ENCODE results near the gene INCENP.
A peak's percentile ranks its signal among the peaks of the same experiment; 100 is the strongest.
"Not testable (repeated sequence)": the region's sequence is repeated elsewhere in the genome, so short reads cannot be mapped to it uniquely, and the experiment has no call there.

The INCENP gene

GRCh38 chr11:62081378-62082291, 42.2 kb upstream of the INCENP start (continued):
- TF ChIP-seq ZNF558 (tag by site-specific recombination; IDR thresholded peaks at IDR 0.05) = no peak
- no peak for TF ChIP-seq ZNF692 (tag by site-specific recombination; IDR thresholded peaks at IDR 0.05)
- TF ChIP-seq HOXA7 (CRISPR knock-in tag; IDR thresholded peaks at IDR 0.05; ENCODE audit: borderline replicate concordance) = no peak
- no peak for TF ChIP-seq ZNF623 (tag by site-specific recombination; IDR thresholded peaks at IDR 0.05)
- no peak for TF ChIP-seq HIC1 (tag by site-specific recombination; IDR thresholded peaks at IDR 0.05)
- no peak for TF ChIP-seq ZNF791 (tag by site-specific recombination; IDR thresholded peaks at IDR 0.05)
- peak; percentile 55 for TF ChIP-seq ZNF10 (tag by site-specific recombination; IDR thresholded peaks at IDR 0.05)

GRCh38 chr11:62082292-62082657, 41.5 kb upstream of the INCENP start:
- CTCF ChIA-PET = interaction anchor here (0.5 to 11.2 kb wide), 60 partner anchors 9 to 383 kb away, joined by 3 to 258 read pairs (median 6); partner anchors contain the start of genes BEST1, FADS1, FADS3 and FEN1
- POLR2A ChIA-PET = interaction anchor here (0.6 to 1.8 kb wide), 7 partner anchors 115 to 799 kb away, joined by 3 to 8 read pairs (median 4); partner anchors contain the start of gene FTH1
- Histone ChIP-seq H3K4me1 (ENCODE audit: control insufficient read depth, insufficient read depth, low read length) (no peaks in the 10 kb centered on the region), H3K4me3 (ENCODE audit: low read depth, low read length) (no peak overlapping the region), H3K36me3 (ENCODE audit: control insufficient read depth in 2 of 2, insufficient read depth in 1 of 2, low read length in 2 of 2) (no peaks in the 10 kb centered on the region), H3K9me3 (ENCODE audit: control insufficient read depth, insufficient read depth, low read depth, low read length) (no peaks in the 10 kb centered on the region), H3K27ac (ENCODE audit: extremely low read depth, low read depth, low read length) (no peak overlapping the region)
- TF ChIP-seq PRDM2 (tag by site-specific recombination; IDR thresholded peaks at IDR 0.05; ENCODE audit: borderline replicate concordance) = no peak
- TF ChIP-seq ZNF501 (tag by site-specific recombination; IDR thresholded peaks at IDR 0.05) = 0 out of 2 replicates have a peak, but pooled peaks have one; percentile 6

GRCh38 chr11:62084801-62085200, 39.0 kb upstream of the INCENP start:
- H3K36me3 ChIP-seq (ENCODE audit: control insufficient read depth in 2 of 2, insufficient read depth in 1 of 2, low read length in 2 of 2); H3K9me3 ChIP-seq (ENCODE audit: control insufficient read depth, insufficient read depth, low read depth, low read length); H3K4me1 ChIP-seq (ENCODE audit: control insufficient read depth, insufficient read depth, low read length); POLR2A ChIA-PET; H3K4me3 ChIP-seq (ENCODE audit: low read depth, low read length); H3K27ac ChIP-seq (ENCODE audit: extremely low read depth, low read depth, low read length): not testable (repeated sequence)
- CTCF ChIA-PET = interaction anchor here (0.6 to 11.2 kb wide), 6 partner anchors 23 to 218 kb away, joined by 3 to 258 read pairs (median 8); no protein-coding TSS in a partner anchor
- TF ChIP-seq ZNF394 (tag by site-specific recombination; IDR thresholded peaks at IDR 0.05; ENCODE audit: borderline replicate concordance) = peak; percentile 87; the same call in 1 of the 2 replicates
- TF ChIP-seq, protein P1, sequence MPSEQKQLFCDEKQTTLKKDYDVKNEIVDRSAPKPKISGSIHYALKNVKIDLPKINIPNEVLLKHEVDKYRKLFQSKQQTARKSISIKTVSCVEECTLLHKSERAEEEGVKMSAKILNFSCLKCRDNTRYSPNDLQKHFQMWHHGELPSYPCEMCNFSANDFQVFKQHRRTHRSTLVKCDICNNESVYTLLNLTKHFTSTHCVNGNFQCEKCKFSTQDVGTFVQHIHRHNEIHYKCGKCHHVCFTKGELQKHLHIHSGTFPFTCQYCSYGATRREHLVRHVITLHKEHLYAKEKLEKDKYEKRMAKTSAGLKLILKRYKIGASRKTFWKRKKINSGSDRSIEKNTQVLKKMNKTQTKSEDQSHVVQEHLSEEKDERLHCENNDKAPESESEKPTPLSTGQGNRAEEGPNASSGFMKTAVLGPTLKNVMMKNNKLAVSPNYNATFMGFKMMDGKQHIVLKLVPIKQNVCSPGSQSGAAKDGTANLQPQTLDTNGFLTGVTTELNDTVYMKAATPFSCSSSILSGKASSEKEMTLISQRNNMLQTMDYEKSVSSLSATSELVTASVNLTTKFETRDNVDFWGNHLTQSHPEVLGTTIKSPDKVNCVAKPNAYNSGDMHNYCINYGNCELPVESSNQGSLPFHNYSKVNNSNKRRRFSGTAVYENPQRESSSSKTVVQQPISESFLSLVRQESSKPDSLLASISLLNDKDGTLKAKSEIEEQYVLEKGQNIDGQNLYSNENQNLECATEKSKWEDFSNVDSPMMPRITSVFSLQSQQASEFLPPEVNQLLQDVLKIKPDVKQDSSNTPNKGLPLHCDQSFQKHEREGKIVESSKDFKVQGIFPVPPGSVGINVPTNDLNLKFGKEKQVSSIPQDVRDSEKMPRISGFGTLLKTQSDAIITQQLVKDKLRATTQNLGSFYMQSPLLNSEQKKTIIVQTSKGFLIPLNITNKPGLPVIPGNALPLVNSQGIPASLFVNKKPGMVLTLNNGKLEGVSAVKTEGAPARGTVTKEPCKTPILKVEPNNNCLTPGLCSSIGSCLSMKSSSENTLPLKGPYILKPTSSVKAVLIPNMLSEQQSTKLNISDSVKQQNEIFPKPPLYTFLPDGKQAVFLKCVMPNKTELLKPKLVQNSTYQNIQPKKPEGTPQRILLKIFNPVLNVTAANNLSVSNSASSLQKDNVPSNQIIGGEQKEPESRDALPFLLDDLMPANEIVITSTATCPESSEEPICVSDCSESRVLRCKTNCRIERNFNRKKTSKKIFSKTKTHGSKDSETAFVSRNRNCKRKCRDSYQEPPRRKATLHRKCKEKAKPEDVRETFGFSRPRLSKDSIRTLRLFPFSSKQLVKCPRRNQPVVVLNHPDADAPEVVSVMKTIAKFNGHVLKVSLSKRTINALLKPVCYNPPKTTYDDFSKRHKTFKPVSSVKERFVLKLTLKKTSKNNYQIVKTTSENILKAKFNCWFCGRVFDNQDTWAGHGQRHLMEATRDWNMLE (tag by site-specific recombination; conservative IDR thresholded peaks at IDR 0.05; ENCODE audit: low read depth) = peak; percentile 80
- TF ChIP-seq ZNF266 (tag by site-specific recombination; IDR thresholded peaks at IDR 0.05; ENCODE audit: low read depth) = 0 out of 2 replicates have a peak, but pooled peaks have one; percentile 26
- TF ChIP-seq ZNF426 (tag by site-specific recombination; IDR thresholded peaks at IDR 0.05) = peak; percentile 63
- peak; percentile 28; the same call in 1 of the 2 replicates for TF ChIP-seq ZNF404 (tag by site-specific recombination; IDR thresholded peaks at IDR 0.05)
- peak; percentile 26 for TF ChIP-seq ZNF510 (tag by site-specific recombination; IDR thresholded peaks at IDR 0.05; ENCODE audit: insufficient replicate concordance)
- peak; percentile 65 for TF ChIP-seq ZNF623 (tag by site-specific recombination; IDR thresholded peaks at IDR 0.05)
